Right lobe of liver (tissue), 4 donors: ENCODE results near the gene UBE3B.

Source experiments
- POLR2A ChIP-seq: fragments of 450-650 bp; IDR thresholded peaks from one replicate; pipeline ENCODE4 v1.6.1; 2017; ENCODE audit warnings: antibody characterized with exemption, mild to moderate bottlenecking
- TF ChIP-seq, protein P1 (sequence below), 4 donors: fragments of 200-600 bp in 3 of 4; fragments of 450-650 bp in 1 of 4; IDR thresholded peaks; one replicate each; pipeline versions ENCODE4 v1.5.1 to v1.8.0; 2016 to 2022; ENCODE audit warnings: antibody characterized with exemption in 4 of 4, mild to moderate bottlenecking in 2 of 4
- donor health status: DM: no; HTN: no; CAD: no.
- donor health status: DM: no; HTN: no; CAD: no.
- donor health status: DM: no; HTN: yes; CAD: no.

DNA sequence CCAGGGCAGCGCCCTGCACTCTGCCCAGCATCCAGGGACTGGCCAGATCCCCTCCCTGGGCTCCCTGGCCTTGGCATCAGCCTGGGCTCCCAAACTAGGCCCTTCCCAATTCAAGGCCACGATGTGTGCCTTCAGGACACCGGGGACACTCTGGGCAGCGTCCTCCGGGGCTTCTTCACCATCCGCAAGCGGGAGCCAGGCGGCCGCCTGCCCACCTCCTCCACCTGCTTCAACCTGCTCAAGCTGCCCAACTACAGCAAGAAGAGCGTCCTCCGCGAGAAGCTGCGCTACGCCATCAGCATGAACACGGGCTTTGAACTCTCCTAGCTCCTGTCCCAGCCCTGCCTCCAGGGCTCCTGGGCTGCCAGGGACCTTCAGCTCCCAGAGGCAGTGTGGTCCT lies 57.0 kb downstream of the UBE3B start:
- TF ChIP-seq, protein P1, sequence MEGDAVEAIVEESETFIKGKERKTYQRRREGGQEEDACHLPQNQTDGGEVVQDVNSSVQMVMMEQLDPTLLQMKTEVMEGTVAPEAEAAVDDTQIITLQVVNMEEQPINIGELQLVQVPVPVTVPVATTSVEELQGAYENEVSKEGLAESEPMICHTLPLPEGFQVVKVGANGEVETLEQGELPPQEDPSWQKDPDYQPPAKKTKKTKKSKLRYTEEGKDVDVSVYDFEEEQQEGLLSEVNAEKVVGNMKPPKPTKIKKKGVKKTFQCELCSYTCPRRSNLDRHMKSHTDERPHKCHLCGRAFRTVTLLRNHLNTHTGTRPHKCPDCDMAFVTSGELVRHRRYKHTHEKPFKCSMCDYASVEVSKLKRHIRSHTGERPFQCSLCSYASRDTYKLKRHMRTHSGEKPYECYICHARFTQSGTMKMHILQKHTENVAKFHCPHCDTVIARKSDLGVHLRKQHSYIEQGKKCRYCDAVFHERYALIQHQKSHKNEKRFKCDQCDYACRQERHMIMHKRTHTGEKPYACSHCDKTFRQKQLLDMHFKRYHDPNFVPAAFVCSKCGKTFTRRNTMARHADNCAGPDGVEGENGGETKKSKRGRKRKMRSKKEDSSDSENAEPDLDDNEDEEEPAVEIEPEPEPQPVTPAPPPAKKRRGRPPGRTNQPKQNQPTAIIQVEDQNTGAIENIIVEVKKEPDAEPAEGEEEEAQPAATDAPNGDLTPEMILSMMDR (IDR thresholded peaks at IDR 0.05): no peak
- TF ChIP-seq POLR2A: no peak
